CD4-positive, alpha-beta T cell treated with Interleukin-6 for 4 hours (primary cell): ENCODE results near the gene ERCC6L.

ENCODE experiments used
- DNase-seq: peaks from one replicate; pipeline ENCODE4 v3.0.0-alpha.2; 2020; ENCODE audit warnings: mixed read lengths

The ERCC6L gene

DNA sequence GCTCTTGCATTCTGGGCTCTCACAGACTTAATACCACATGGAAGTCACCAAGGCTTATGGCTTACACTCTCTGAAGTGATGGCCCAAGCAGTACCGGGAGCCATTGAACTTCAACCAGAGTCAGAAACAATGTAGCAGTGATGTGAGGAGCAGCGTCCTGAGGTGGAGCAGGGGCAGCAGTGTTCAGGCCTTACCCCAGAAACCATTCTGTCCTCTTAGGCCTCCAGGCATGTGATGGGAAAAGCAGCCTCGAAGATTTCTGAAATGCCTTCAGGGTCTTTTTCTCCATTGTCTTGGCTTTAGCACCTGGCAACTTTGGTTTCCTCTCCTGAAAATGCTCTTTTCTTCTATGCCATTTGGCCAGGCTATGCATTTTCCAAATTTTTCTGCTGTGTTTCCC lies 80.1 kb downstream of the ERCC6L start:
- DNase-seq, result no peak
